HG03469 (cell line): ENCODE measurements around the gene TIMP3.

Experiments
- ATAC-seq: cut with Tn5 transposase; IDR thresholded peaks from one replicate; pipeline ENCODE4 v1.9.1; 2021; ENCODE audit warnings: mild to moderate bottlenecking, moderate library complexity, moderate number of reproducible peaks; ENCODE audit not compliant: unreplicated experiment

Gene TIMP3

GRCh38 chr22:32827049-32827602 lies 25.6 kb downstream of the TIMP3 start:
- no peak for ATAC-seq

DNA sequence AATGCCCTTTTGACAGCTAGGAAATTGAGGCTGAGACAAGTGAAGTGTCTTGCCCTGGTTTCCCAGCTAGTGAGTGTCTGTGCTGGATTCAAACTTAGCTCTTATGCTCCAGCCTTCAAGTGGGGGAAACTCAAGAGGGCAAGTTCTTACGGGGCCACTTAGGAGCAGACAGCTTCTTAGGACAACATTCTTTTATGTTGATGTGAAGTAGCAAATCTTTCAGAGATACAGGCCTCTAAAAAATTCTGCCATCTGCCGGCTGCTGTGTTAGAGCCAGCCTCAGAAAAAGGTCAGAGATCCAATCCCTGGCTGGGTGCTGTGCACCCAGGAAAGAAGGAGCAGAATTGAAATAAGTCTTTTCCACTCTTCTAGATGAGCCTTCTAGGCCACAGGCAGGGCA lies 26.6 kb downstream of the TIMP3 start:
- no peak for ATAC-seq

GRCh38 chr22:32828561-32828960 lies 27.1 kb downstream of the TIMP3 start:
- no peak for ATAC-seq

DNA sequence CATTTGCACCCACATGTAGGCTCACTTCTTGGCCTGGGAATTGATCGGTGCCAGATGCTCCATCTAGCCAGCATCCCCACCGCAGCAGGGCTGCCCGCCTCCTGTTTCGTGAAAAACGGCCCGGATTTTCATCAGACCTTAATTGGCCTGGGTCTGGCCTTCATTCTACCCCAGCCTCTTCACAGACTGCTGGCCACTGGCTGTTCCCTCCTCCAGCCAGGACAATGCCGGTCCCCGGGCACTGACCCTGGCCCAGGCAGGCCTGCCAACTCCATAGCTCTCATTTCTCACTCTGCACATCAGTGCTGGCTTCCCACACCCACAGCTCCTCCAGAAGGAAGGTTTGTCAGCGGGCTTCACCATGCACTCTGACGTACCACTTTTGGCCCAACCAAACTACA lies 27.9 kb downstream of the TIMP3 start:
- ATAC-seq = no peak

GRCh38 chr22:32830473-32830872 lies 29.0 kb downstream of the TIMP3 start:
- no peak for ATAC-seq

DNA sequence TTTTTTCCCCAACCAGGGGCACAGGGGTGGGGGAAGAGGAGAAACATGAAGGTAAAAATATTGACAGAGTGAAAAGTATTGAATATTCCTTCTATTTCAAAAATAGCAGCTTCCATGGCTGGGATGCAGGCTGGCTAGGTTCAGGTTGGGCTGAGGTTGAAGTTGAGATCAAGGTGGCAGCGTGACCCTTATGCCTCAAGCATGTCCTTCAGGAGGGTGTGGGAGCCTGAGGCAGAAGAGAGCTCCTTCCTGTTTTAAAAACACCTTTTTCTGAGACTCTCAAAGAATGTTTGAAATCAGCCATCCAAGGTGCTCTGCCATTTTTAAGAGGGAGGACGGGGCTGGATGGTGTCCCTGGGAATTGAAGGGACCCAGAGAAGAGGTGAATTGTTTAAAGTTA lies 29.5 kb downstream of the TIMP3 start:
- ATAC-seq = no peak

GRCh38 chr22:32831584-32831983 lies 30.1 kb downstream of the TIMP3 start:
- ATAC-seq = no peak

DNA sequence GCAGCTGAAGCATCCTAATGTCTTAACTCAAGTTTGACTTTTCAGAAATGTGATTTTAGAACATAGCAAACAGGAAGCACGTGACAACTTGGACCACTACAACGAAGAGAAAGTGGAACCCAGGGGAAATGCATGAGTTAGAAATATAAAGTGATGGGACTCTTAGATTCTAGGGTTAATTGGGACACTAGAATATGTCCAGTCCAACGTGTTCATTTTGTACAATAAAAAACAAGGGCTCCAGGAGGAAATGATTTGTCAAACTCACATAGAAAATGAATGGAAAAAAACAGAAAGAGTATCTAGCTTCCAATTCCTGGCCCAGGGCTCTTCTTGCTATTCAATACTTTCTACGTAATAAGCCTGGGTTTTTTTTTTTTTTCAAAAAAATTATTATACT lies 30.7 kb downstream of the TIMP3 start:
- ATAC-seq = no peak

DNA sequence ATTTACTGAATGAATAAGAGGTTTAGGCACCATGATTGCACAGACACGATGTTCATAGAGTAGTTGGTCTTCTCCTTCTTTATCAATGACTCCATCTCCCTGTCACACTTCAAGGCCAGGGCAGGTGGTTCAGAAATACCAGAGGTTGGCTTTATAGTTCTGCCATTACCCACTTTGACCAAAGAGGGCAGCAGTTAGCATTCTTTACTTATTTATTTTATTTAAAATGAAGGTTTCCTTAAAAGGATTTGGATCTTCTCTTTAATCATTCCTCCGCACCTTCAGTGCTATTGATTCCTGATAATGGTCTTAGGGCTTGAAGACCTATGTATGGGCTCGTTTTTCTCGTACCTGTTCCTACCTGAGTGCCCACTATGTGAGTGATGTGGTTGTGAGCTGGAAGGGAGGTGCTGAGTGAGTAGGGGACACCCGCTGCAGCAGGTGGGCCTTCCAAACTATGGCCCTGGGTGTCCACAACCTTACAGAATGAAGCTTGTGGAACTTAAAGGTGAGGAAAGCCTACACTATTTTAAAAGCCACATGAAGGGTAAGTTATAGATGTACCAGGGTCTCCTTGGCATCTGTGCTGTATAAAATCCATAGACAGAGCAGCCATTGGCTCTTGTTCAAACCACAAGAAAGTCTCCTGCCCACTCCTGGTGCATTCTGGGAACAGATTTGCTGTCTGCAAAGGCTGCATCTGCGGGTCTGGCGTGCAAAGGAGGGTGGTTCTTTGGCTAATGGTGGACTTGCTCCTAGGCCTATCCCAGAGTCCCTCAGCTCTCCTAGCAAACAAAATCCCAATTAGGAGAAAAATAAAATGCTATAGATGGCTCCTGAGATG lies 35.0 kb downstream of the TIMP3 start:
- ATAC-seq = no peak

DNA sequence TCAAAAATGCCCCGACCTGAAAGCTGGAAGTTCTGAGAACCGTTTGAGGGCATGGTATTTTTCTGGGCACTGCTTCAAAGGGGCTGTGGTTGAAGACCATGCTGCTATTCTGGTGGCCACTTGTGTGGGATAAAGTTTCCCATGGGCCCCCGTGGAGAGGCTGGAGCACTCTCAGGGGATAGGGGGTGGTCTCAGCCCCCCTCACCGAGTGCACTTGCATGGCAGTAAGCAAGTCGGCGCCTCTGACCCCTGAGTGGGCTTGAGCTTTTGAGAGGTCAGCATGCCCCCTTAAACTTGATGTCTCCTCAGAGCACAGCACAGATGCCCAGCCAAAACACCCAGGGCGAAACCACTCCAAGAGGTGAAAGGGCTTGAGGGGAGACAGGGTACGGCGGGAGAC lies 35.6 kb downstream of the TIMP3 start:
- no peak for ATAC-seq

GRCh38 chr22:32837803-32838202 lies 36.3 kb downstream of the TIMP3 start:
- ATAC-seq = no peak

DNA sequence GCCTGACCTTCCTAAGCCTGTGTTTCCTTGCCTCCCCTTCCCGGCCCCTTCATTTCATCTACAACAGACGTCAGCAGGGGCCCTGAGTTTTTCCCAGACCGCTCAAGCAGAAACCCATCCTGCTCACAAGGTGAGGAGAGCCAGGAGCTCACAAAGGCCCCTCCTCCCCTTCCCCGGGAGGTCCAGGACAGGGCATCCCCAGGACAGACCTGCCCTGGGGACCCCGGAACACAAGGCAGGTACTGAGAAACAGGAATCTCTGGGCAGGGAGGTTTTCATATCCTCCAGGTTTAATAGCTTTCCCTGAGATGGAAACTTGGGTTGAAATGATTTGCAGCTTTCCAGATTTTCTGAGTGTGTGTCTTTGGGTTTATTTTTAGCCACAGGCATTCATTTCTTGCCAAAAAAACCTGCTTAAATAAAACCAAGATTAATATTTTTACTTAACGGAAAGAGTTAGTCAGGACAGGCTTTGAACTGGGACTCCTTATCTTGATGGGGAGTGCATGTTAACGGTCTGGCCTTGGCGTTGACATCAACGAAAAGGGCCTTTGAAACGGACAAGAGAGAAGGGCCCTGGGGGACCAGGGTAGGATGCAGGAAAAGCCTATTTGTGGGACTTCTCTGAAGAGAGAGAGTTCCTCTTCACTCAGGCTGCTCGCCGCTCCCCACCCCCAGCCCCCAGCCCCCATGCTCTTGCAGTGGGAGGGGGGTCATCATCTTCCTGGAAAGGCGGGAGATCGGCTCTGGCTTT lies 38.5 kb downstream of the TIMP3 start:
- ATAC-seq = no peak

DNA sequence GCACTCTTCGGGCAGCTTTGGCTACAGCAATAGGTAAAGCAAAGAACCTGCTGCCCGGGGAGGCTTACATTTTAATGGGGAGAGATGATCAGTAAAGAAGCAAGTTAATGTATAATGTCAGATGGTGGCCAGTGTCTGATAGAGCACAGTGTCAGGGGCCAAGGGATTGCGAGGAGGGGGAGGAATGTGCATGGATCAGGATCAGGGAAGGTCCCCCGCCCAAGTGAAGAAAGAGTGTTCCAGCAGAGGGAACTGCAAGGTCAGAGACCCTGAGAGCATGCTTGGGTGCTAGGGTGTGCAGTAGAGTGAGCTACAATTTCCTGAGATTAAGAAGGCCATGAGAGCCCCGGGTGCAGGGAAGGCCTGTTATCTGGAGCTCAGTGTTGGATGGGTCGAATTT lies 39.7 kb downstream of the TIMP3 start:
- ATAC-seq = no peak

DNA sequence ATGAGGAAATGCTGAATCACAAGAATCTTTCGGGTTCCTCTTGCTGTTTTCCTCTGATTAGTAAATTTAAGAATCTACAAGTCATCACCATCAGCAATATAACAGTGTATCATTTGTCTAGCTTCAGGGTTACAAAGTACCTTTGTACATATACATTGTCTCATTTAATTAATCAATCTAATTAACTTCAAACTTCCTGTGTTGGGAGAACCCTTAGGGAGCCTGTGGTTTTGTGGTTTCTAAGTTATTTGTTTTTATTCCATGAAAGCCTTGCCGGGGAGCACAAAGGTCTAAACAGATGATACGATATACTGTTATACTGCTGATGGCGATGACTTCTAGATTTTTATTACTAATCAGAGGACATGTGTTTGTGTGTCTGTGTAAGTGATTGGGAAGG lies 41.0 kb downstream of the TIMP3 start:
- ATAC-seq = no peak

GRCh38 chr22:32843300-32843699 lies 41.8 kb downstream of the TIMP3 start:
- no peak for ATAC-seq

DNA sequence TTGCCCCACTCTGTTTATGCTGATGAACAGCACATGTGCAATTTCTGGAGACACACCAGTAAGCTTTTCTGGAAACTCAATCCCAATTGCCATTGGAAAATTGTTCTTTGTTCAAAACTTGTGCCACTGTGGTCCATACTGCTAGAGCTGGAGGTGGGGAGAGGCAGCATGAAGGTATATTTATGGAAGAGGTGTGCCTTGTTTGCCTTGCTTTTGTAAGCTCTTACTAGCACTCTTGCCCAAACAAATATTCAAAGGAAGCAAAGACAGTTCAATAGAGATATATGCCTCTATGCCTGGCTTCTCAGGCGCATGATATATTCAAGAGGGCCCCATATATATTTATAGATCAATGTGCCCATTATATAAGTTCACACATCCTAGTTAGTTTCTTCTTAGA lies 42.7 kb downstream of the TIMP3 start:
- no peak for ATAC-seq

- no peak for ATAC-seq
Measured at GRCh38 chr22:32846780-32847491, 45.4 kb downstream of the TIMP3 start.

DNA sequence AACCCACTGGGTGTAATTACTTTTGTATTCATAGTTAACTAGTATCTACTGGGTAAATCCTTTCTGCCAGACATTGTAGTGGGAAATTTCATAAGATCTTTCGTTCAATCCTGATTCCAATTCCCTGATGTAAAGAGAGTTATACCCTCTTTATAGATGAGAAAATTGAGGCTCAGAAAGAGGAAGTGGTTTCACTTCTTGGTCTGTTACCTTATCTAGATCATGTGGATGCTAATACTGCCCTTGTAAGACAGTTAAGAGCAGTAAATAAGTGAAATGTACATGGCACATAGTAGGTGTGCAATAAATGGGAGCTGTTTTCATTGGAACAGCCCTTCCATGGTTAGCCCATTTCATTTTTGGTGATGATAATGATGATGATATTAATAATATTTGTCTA lies 46.7 kb downstream of the TIMP3 start:
- ATAC-seq = no peak

- ATAC-seq = no peak
Measured at GRCh38 chr22:32849501-32849900, 48.0 kb downstream of the TIMP3 start.

- no peak for ATAC-seq
Measured at GRCh38 chr22:32850157-32850556, 48.7 kb downstream of the TIMP3 start.
